Glutamatergic neuron (in vitro differentiated cells): ENCODE results near the gene NXPH2. TPM values are rescaled to one million over a fixed set of nuclear protein-coding genes. Genes with fewer than 3 reads are reported as not detected.

Experiments
- DNase-seq: peaks from one replicate; pipeline ENCODE4 v3.0.0; 2022
- H3K27ac Mint-ChIP-seq: one replicate; pipeline ENCODE4 v1.8.0; 2020; ENCODE audit warnings: mild to moderate bottlenecking, mixed read lengths, inconsistent platforms; ENCODE audit not compliant: unreplicated experiment
- H3K27me3 Mint-ChIP-seq: one replicate; pipeline ENCODE4 v1.8.0; 2020; ENCODE audit warnings: mild to moderate bottlenecking, moderate library complexity, mixed read lengths, inconsistent platforms; ENCODE audit not compliant: unreplicated experiment
- H3K36me3 Mint-ChIP-seq: one replicate; pipeline ENCODE4 v1.8.0; 2020; ENCODE audit warnings: mild to moderate bottlenecking, mixed read lengths, inconsistent platforms; ENCODE audit not compliant: unreplicated experiment
- H3K4me1 Mint-ChIP-seq: one replicate; pipeline ENCODE4 v1.8.0; 2020; ENCODE audit warnings: mild to moderate bottlenecking, low read depth, mixed read lengths, inconsistent platforms; ENCODE audit not compliant: unreplicated experiment
- H3K4me3 Mint-ChIP-seq: one replicate; pipeline ENCODE4 v1.8.0; 2020; ENCODE audit warnings: mild to moderate bottlenecking, mixed read lengths, inconsistent platforms; ENCODE audit not compliant: unreplicated experiment
- H3K9me3 Mint-ChIP-seq: one replicate; pipeline ENCODE4 v1.8.0; 2020; ENCODE audit warnings: mild to moderate bottlenecking, moderate library complexity, mixed read lengths, inconsistent platforms; ENCODE audit not compliant: unreplicated experiment
- total RNA-seq: library from RNA; stranded (reverse); fragmentation: NEBNext Ultra II Directional; extraction: Animal tissue kit (Norgen Biotek cat#: 25700); gene quantifications from one replicate; pipeline ENCODE4 v1.2.1, GENCODE V29; 2021; ENCODE audit not compliant: unreplicated experiment
- TF ChIP-seq, protein P1 (sequence below): fragments of 200-600 bp; sonication (generic); IDR thresholded peaks from one replicate; pipeline ENCODE4 v1.5.0; 2021; ENCODE audit not compliant: partially characterized antibody, unreplicated experiment

The NXPH2 gene
- total RNA-seq, 1 donor from 2014 or later: 0.83 TPM

DNA sequence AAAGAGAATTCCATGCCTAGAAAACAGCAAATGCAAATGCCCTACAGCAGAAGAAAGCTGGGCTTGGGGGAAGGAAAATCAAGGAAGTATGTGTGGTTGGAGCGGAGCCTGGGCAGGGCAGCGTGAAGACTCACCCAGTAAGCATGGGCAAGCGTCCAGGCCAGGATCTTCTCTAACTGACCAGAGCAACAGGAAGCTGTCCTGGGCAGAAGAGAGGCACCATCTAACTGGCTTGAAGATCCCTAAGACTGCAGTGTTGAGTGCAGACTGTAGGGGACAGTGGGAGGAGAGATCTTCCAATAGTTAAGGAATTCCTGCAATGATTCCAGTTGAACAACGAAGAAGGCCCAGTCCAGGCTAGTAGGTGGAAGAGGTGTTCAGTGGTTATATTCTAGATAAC is 57.9 kb downstream of the NXPH2 start:
- H3K4me1 Mint-ChIP-seq: no peaks in the 10 kb centered on the region
- no peak overlapping the region for H3K27ac Mint-ChIP-seq
- no peak for DNase-seq
- H3K27me3 Mint-ChIP-seq: no peaks in the 10 kb centered on the region
- TF ChIP-seq, protein P1, sequence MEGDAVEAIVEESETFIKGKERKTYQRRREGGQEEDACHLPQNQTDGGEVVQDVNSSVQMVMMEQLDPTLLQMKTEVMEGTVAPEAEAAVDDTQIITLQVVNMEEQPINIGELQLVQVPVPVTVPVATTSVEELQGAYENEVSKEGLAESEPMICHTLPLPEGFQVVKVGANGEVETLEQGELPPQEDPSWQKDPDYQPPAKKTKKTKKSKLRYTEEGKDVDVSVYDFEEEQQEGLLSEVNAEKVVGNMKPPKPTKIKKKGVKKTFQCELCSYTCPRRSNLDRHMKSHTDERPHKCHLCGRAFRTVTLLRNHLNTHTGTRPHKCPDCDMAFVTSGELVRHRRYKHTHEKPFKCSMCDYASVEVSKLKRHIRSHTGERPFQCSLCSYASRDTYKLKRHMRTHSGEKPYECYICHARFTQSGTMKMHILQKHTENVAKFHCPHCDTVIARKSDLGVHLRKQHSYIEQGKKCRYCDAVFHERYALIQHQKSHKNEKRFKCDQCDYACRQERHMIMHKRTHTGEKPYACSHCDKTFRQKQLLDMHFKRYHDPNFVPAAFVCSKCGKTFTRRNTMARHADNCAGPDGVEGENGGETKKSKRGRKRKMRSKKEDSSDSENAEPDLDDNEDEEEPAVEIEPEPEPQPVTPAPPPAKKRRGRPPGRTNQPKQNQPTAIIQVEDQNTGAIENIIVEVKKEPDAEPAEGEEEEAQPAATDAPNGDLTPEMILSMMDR: no peak
- H3K36me3 Mint-ChIP-seq: no peaks in the 10 kb centered on the region
- H3K4me3 Mint-ChIP-seq: no peak overlapping the region
- peaks cover 2% of the 10 kb centered on the region for H3K9me3 Mint-ChIP-seq

DNA sequence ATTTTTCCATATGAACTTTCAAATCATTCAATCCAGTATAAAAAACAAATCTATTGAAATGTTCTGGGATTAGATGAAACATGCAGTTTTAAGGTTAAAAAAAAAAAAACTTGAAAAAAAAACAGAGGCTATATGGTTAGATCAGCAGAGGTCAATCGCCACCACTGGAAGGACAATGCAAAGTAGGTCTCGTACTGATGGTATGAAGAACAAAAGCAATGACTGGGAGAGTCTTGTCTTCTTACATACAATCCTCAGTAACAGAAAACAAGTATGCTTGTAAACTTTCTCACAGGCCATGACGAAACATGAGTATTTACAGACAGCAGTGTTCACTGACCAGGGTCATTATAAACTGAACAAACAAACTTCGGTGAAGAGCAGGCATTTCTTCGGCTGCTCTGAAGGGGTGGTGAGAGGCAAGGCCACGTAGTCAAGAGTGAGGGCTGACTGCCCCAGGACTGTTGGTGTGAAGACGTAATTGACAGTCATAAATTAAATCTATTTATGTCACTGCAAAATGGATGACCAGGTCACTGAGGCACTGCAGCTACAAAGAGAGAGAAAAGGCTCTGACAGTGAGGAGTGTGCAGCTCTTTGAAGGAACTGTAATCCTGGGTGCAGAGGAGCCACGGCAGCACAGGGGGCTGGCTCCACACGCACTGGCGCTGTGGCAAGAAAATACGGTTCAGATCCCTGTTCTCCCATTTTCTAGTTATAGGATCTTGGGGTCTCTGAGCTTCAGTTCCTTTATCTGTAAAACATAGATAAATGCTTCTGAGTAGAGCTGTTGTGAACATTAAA is 60.0 kb downstream of the NXPH2 start:
- Mint-ChIP-seq H3K9me3 (peaks cover 2% of the 10 kb centered on the region), H3K27ac (no peak overlapping the region), H3K4me1 (peaks cover 3% of the 10 kb centered on the region), H3K27me3 (no peaks in the 10 kb centered on the region), H3K36me3 (no peaks in the 10 kb centered on the region), H3K4me3 (no peak overlapping the region)
- no peak for DNase-seq
- TF ChIP-seq, protein P1: no peak

DNA sequence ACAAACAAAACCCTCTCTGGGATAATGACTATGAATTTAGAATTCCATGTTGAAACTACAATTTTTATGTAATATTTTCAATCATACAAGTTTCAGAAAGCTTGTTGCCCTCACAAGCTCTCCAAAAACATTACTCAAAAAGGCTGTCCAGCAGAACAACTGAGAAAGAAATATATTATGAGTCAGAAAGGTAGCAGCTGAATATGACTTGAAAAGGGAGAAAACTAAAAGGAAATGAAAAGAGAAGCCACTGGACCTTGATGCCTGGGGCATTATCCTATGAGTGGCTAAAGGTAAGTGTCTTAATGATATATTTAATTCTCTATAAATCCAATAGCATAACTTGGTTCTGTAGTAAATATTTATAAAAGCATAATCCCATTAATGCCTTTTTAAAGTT is 61.8 kb downstream of the NXPH2 start:
- no peaks in the 10 kb centered on the region for H3K36me3 Mint-ChIP-seq
- H3K27me3 Mint-ChIP-seq: no peaks in the 10 kb centered on the region
- no peak for DNase-seq
- H3K4me1 Mint-ChIP-seq: peaks cover 7% of the 10 kb centered on the region
- no peak overlapping the region for H3K4me3 Mint-ChIP-seq
- no peaks in the 10 kb centered on the region for H3K9me3 Mint-ChIP-seq
- H3K27ac Mint-ChIP-seq: no peak overlapping the region
- TF ChIP-seq, protein P1: no peak

DNA sequence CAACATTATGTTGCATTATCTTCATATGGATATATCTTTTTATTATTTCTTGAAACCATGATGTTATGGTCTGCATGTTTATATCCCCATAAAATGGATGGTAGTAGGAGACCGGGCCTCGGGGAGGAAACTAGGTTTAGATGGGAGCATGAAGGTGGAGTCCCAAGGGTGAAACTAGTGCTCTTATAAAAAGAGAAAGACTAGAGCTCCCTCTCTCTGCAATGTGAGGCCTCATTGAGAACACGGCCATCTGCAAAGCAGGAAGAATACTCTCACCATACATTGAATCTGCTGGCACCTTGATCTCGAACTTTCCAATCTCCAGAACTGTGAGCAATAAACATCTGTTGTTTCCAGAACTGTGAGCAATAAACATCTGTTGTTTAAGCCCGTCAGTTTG is 64.0 kb downstream of the NXPH2 start:
- H3K9me3 Mint-ChIP-seq: peaks cover 1% of the 10 kb centered on the region
- H3K4me3 Mint-ChIP-seq: no peak overlapping the region
- no peaks in the 10 kb centered on the region for H3K36me3 Mint-ChIP-seq

DNA sequence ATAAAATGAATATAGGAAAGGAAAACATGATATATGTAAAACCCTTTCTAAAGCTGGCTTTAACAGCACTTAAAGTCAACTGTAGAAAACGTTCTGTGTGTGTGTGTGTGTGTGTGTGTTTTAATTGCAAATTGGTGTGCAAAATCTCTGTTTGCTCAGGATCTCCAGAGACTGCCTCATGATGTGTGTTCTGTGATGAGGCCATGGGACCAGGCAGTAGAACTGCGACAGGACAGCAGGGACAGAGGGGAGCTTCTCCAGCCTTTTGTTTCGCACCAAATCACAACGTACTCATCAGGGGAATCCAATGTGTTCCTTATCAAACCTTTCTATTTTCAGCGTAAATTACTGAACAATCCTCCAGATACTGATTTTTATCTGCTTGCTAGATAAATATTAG is 66.7 kb downstream of the NXPH2 start:
- Mint-ChIP-seq H3K4me1 (peaks cover 17% of the 10 kb centered on the region), H3K9me3 (peaks cover 1% of the 10 kb centered on the region), H3K27ac (peak overlapping the region; percentile 71), H3K36me3 (no peaks in the 10 kb centered on the region), H3K27me3 (no peaks in the 10 kb centered on the region), H3K4me3 (no peak overlapping the region)
- TF ChIP-seq, protein P1: no peak
- no peak for DNase-seq

More for the DNA sequence above, 64.0 kb downstream of the NXPH2 start:
- DNase-seq: no peak
- Mint-ChIP-seq H3K4me1 (peaks cover 14% of the 10 kb centered on the region), H3K27me3 (no peaks in the 10 kb centered on the region), H3K27ac (no peak overlapping the region)
- TF ChIP-seq, protein P1: no peak
